NB4 (cell line): ENCODE data around the gene CBX7.

Experiments used
- CTCF ChIP-seq: IDR thresholded peaks from one replicate; pipeline ENCODE4 v1.5.1; 2012; ENCODE audit warnings: low read depth, low read length
- MAX ChIP-seq: IDR thresholded peaks from 2 replicates; pipeline ENCODE4 v1.6.1; 2011; ENCODE audit warnings: low read depth, low read length

GRCh38 chr22:39178206-39179111, 26.0 kb upstream of the CBX7 start:
- TF ChIP-seq CTCF (no peak), MAX (no peak)
